H9 (cell line): ENCODE results near the gene ZNF681. TPM values are rescaled to one million over a fixed set of nuclear protein-coding genes. Genes with fewer than 3 reads are reported as not detected.

Source experiments
- DNase-seq: peaks from one replicate; pipeline ENCODE4 v3.0.0-alpha.2; 2017
- H2AFZ ChIP-seq: one replicate; pipeline ENCODE4 v1.6.1; 2013; ENCODE audit warnings: mild to moderate bottlenecking, low read length, control low read depth, moderate library complexity
- H2AK5ac ChIP-seq: 2 replicates; pipeline ENCODE4 v1.6.1; 2013; ENCODE audit warnings: low read length, control low read depth, mixed read lengths; ENCODE audit not compliant: insufficient read length
- H2BK120ac ChIP-seq: one replicate; pipeline ENCODE4 v1.6.1; 2013; ENCODE audit warnings: low read depth, mild to moderate bottlenecking, low read length, control low read depth, inconsistent platforms; ENCODE audit not compliant: poor library complexity, severe bottlenecking
- H2BK12ac ChIP-seq: 2 replicates; pipeline ENCODE4 v1.6.1; 2013; ENCODE audit warnings: low read length, control low read depth, mixed read lengths, low read depth; ENCODE audit not compliant: insufficient read length
- H2BK15ac ChIP-seq: 2 replicates; pipeline ENCODE4 v1.6.1; 2013; ENCODE audit warnings: low read depth, low read length, control low read depth
- H2BK20ac ChIP-seq: one replicate; pipeline ENCODE4 v1.6.1; 2013; ENCODE audit warnings: low read depth, mild to moderate bottlenecking, low read length, control low read depth, inconsistent platforms; ENCODE audit not compliant: poor library complexity, severe bottlenecking
- H2BK5ac ChIP-seq: 2 replicates; pipeline ENCODE4 v1.6.1; 2013; ENCODE audit warnings: low read length, control low read depth, mixed read lengths; ENCODE audit not compliant: insufficient read length
- H3K14ac ChIP-seq: 2 replicates; pipeline ENCODE4 v1.6.1; 2013; ENCODE audit warnings: low read length, control low read depth; ENCODE audit not compliant: insufficient read depth
- H3K18ac ChIP-seq: 2 replicates; pipeline ENCODE4 v1.6.1; 2013; ENCODE audit warnings: low read depth, mild to moderate bottlenecking, mixed read lengths, low read length, control low read depth; ENCODE audit not compliant: insufficient read length
- H3K23ac ChIP-seq: 2 replicates; pipeline ENCODE4 v1.6.1; 2013; ENCODE audit warnings: low read length, control low read depth, mixed read lengths, low read depth; ENCODE audit not compliant: insufficient read length
- H3K23me2 ChIP-seq: 2 replicates; pipeline ENCODE4 v1.6.1; 2013; ENCODE audit warnings: low read depth, mild to moderate bottlenecking, mixed read lengths, low read length, control low read depth; ENCODE audit not compliant: insufficient read length, poor library complexity, severe bottlenecking
- H3K27ac ChIP-seq: 2 replicates; pipeline ENCODE4 v1.5.1; 2013; ENCODE audit warnings: low read length, control low read depth, mixed read lengths, low read depth; ENCODE audit not compliant: insufficient read length
- H3K27me3 ChIP-seq: 2 replicates; pipeline ENCODE4 v1.6.1; 2013; ENCODE audit warnings: low read length, control low read depth, inconsistent platforms; ENCODE audit not compliant: insufficient read depth
- H3K4ac ChIP-seq: 2 replicates; pipeline ENCODE4 v1.6.1; 2013; ENCODE audit warnings: low read depth, mild to moderate bottlenecking, control low read depth, inconsistent platforms, low read length, moderate library complexity
- H3K4me1 ChIP-seq: 2 replicates; pipeline ENCODE4 v1.6.1; 2013; ENCODE audit warnings: low read length, control low read depth, inconsistent platforms; ENCODE audit not compliant: insufficient read depth
- H3K4me2 ChIP-seq: 2 replicates; pipeline ENCODE4 v1.6.1; 2013; ENCODE audit warnings: low read length, control low read depth, mixed read lengths; ENCODE audit not compliant: insufficient read length, insufficient read depth
- H3K56ac ChIP-seq: 2 replicates; pipeline ENCODE4 v1.6.1; 2013; ENCODE audit warnings: low read depth, mild to moderate bottlenecking, mixed read lengths, low read length, control low read depth; ENCODE audit not compliant: insufficient read length
- H3K79me1 ChIP-seq: 2 replicates; pipeline ENCODE4 v1.6.1; 2013; ENCODE audit warnings: low read depth, mild to moderate bottlenecking, moderate library complexity, low read length, control low read depth, inconsistent platforms; ENCODE audit not compliant: insufficient read depth, poor library complexity, severe bottlenecking
- H3K79me2 ChIP-seq: 2 replicates; pipeline ENCODE4 v1.6.1; 2013; ENCODE audit warnings: low read length, control low read depth, inconsistent platforms; ENCODE audit not compliant: insufficient read depth
- H3K9ac ChIP-seq: 2 replicates; pipeline ENCODE4 v1.6.1; 2013; ENCODE audit warnings: low read length, control low read depth, mixed read lengths; ENCODE audit not compliant: insufficient read length; ENCODE audit errors: extremely low read depth
- H3K9me3 ChIP-seq: one replicate; pipeline ENCODE4 v1.6.1; 2013; ENCODE audit warnings: low read depth, low read length, inconsistent platforms; ENCODE audit not compliant: control insufficient read depth
- H3T11ph ChIP-seq: one replicate; pipeline ENCODE4 v1.6.1; 2013; ENCODE audit warnings: mild to moderate bottlenecking, low read length, control low read depth, inconsistent platforms
- H4K20me1 ChIP-seq: one replicate; pipeline ENCODE4 v1.6.1; 2013; ENCODE audit not compliant: control insufficient read depth, insufficient read length, insufficient read depth
- H4K5ac ChIP-seq: 2 replicates; pipeline ENCODE4 v1.6.1; 2013; ENCODE audit warnings: low read depth, mild to moderate bottlenecking, mixed read lengths, low read length, control low read depth; ENCODE audit not compliant: insufficient read length
- H4K8ac ChIP-seq: replicated peaks from 2 replicates; pipeline ENCODE4 v1.6.1; 2013; ENCODE audit warnings: low read length, control low read depth, mixed read lengths, low read depth; ENCODE audit not compliant: insufficient read length
- H4K91ac ChIP-seq: 2 replicates; pipeline ENCODE4 v1.6.1; 2013; ENCODE audit warnings: low read depth, mild to moderate bottlenecking, moderate library complexity, mixed read lengths, low read length, control low read depth; ENCODE audit not compliant: insufficient read length
- H3K27ac Mint-ChIP-seq, 3 experiments: 2 replicates in 2 of 3; 3 replicates in 1 of 3; pipeline ENCODE4 v1.8.0; 2020 to 2021; ENCODE audit warnings: mixed read lengths in 3 of 3, mild to moderate bottlenecking in 1 of 3, moderate library complexity in 1 of 3
- H3K27me3 Mint-ChIP-seq: 2 replicates; pipeline ENCODE4 v1.8.0; 2021; ENCODE audit warnings: low read depth, mild to moderate bottlenecking, moderate library complexity, mixed read lengths
- H3K36me3 Mint-ChIP-seq, 3 experiments: 2 replicates in 2 of 3; 3 replicates in 1 of 3; pipeline ENCODE4 v1.8.0; 2020 to 2021; ENCODE audit warnings: low read depth in 3 of 3, mixed read lengths in 3 of 3; ENCODE audit not compliant: insufficient read depth in 1 of 3
- H3K4me1 Mint-ChIP-seq, 2 experiments: 2 replicates each; pipeline ENCODE4 v1.8.0; 2020; ENCODE audit warnings: mixed read lengths in 2 of 2
- H3K4me3 Mint-ChIP-seq, 2 experiments: 2 replicates in 1 of 2; 3 replicates in 1 of 2; pipeline ENCODE4 v1.8.0; 2020 to 2021; ENCODE audit warnings: mild to moderate bottlenecking in 2 of 2, mixed read lengths in 2 of 2, moderate library complexity in 1 of 2
- H3K9me3 Mint-ChIP-seq, 2 experiments: 2 replicates in 1 of 2; 3 replicates in 1 of 2; pipeline ENCODE4 v1.8.0; 2020; ENCODE audit warnings: mild to moderate bottlenecking in 2 of 2, mixed read lengths in 2 of 2, moderate library complexity in 1 of 2
- CTCF ChIP-seq: fragments of 200-600 bp; sonication (generic); conservative IDR thresholded peaks from 3 replicates; pipeline ENCODE4 v1.8.0; 2021; ENCODE audit warnings: antibody characterized with exemption, mild to moderate bottlenecking
- WGBS: extraction: QIAGEN DNeasy Blood & Tissue Kit; methylation state at CpG from one replicate; pipeline ENCODE4 v1.1.7; 2013; ENCODE audit warnings: missing lambda C conversion rate, low lambda C conversion rate, mixed read lengths; ENCODE audit not compliant: insufficient read length; ENCODE audit errors: extremely low coverage; 5-methylcytosine and 5-hydroxymethylcytosine counted together
- total RNA-seq: library from RNA; stranded (reverse); gene quantifications from 2 replicates; pipeline ENCODE4 v1.2.1, GENCODE V29; 2021

ZNF681 gene
- total RNA-seq, 1 experiment from 2014 or later: 10.4 TPM

GRCh38 chr19:23779645-23780044 is 21.0 kb upstream of the ZNF681 start:
- no peak for TF ChIP-seq CTCF
- Histone ChIP-seq H4K91ac (no peak overlapping the region), H2BK20ac (no peak overlapping the region), H3K56ac (no peak overlapping the region), H3K4ac (no peak overlapping the region), H3K79me1 (peaks cover 13% of the 10 kb centered on the region), H3K9me3 (no peaks in the 10 kb centered on the region), H3K4me2 (no peak overlapping the region), H3K27ac (no peak overlapping the region), H2AK5ac (no peak overlapping the region), H3K23me2 (no peaks in the 10 kb centered on the region), H2BK5ac (no peak overlapping the region), H4K20me1 (no peaks in the 10 kb centered on the region), H2AFZ (no peak overlapping the region), H2BK12ac (no peak overlapping the region), H3K23ac (no peak overlapping the region), H3T11ph (no peak overlapping the region), H3K27me3 (no peaks in the 10 kb centered on the region), H4K8ac (no peak overlapping the region), H2BK120ac (no peak overlapping the region), H4K5ac (no peak overlapping the region), H3K4me1 (no peaks in the 10 kb centered on the region), H3K9ac (no peak overlapping the region), H3K79me2 (peaks cover 29% of the 10 kb centered on the region; the same call in 1 of the 2 replicates), H3K18ac (no peak overlapping the region), H3K14ac (no peak overlapping the region), H2BK15ac (no peak overlapping the region)
- no peak for DNase-seq
- H3K27ac Mint-ChIP-seq: no peak overlapping the region
- H3K4me1 Mint-ChIP-seq: no peaks in the 10 kb centered on the region
- WGBS: no CpG with 5 or more reads among the region's 7 CpGs
- H3K4me3 Mint-ChIP-seq: no peak overlapping the region
- H3K9me3 Mint-ChIP-seq: no peaks in the 10 kb centered on the region
- no peaks in the 10 kb centered on the region for H3K27me3 Mint-ChIP-seq
- H3K36me3 Mint-ChIP-seq: peaks cover 75 to 92% (median 80%) of the 10 kb centered on the region in 3 experiments
